ENCODE data around the gene SLC25A39.

- TF ChIP-seq CTCF (conservative IDR thresholded peaks at IDR 0.05; ENCODE audit: low read length) (no peak), EZH2phosphoT487 (IDR thresholded peaks at IDR 0.05; ENCODE audit: borderline replicate concordance) (no peak)
These were observed 4.6 kb downstream of the SLC25A39 start for GRCh38 chr17:44320066-44320465.

Data from Loucy (cell line).